Activated CD4-positive, CD25-positive, alpha-beta regulatory T cell (primary cell): Measurements from ENCODE around the gene THSD4.

Experiments used
- DNase-seq, 4 experiments: peaks; one replicate each; lab custom pipeline; 2025; lab: John Stamatoyannopoulos, UW

THSD4 gene

GRCh38 chr15:71810256-71811035, 695.2 kb downstream of the THSD4 start, which contains the start of gene NR2E3:
NR2E3 (plus strand) TSS chr15:71810554; CDS start chr15:71810744, 190 bp downstream.
- no peak for DNase-seq

GRCh38 chr15:71811036-71811736, 695.9 kb downstream of the THSD4 start:
- DNase-seq = no peak

GRCh38 chr15:71811752-71812735, 696.8 kb downstream of the THSD4 start:
- DNase-seq = no peak

GRCh38 chr15:71812966-71813722, 697.9 kb downstream of the THSD4 start:
- DNase-seq = no peak

- DNase-seq = no peak
Measured at GRCh38 chr15:71813723-71814470, 698.6 kb downstream of the THSD4 start.

GRCh38 chr15:71815301-71815700, 700.0 kb downstream of the THSD4 start:
- no peak for DNase-seq

GRCh38 chr15:71817351-71817750, 702.1 kb downstream of the THSD4 start:
- no peak for DNase-seq

- no peak for DNase-seq
Measured at GRCh38 chr15:71820127-71820526, 704.9 kb downstream of the THSD4 start.

GRCh38 chr15:71821547-71822129, 706.4 kb downstream of the THSD4 start:
- no peak for DNase-seq

- DNase-seq = no peak
Measured at GRCh38 chr15:71822890-71823630, 707.8 kb downstream of the THSD4 start.

- DNase-seq = no peak
Measured at GRCh38 chr15:71823801-71824200, 708.5 kb downstream of the THSD4 start.

- no peak for DNase-seq
Measured at GRCh38 chr15:71825021-71825730, 709.9 kb downstream of the THSD4 start.

GRCh38 chr15:71826196-71826595, 710.9 kb downstream of the THSD4 start:
- DNase-seq = no peak

- no peak for DNase-seq
Measured at GRCh38 chr15:71830981-71831380, 715.7 kb downstream of the THSD4 start.
